Calu3 (cell line): Measurements from ENCODE around the gene FZD10. TPM values are rescaled to one million over a fixed set of nuclear protein-coding genes. Genes with fewer than 3 reads are reported as not detected.

Source experiments
- Bru-seq: library from RNA; stranded (reverse); fragments of 400-500 nt; gene quantifications from one replicate; lab custom pipeline; 2021; lab: Mats Ljungman, UMichigan
- BruChase-seq, 2 experiments: library from RNA; stranded (reverse); fragments of 400-500 nt; gene quantifications; one replicate each; lab custom pipeline; 2021; lab: Mats Ljungman, UMichigan
- BruUV-seq: library from RNA; stranded (reverse); fragments of 400-500 nt; replicated peaks from 2 replicates; lab custom pipeline; 2021; lab: Mats Ljungman, UMichigan
- CTCF ChIA-PET: fragments of 300-600 bp; sonication (Branson Sonifier 250); formaldehyde crosslinking; loops from one replicate; lab custom pipeline; 2022; ENCODE audit warnings: antibody characterized with exemption; lab: Charles Lee
- DNase-seq: peaks from one replicate; pipeline ENCODE4 v3.0.0; 2022
- H3K27ac Mint-ChIP-seq: one replicate; pipeline ENCODE4 v1.8.0; 2022; ENCODE audit warnings: mixed read lengths; ENCODE audit not compliant: unreplicated experiment
- H3K27me3 Mint-ChIP-seq: one replicate; pipeline ENCODE4 v1.8.0; 2022; ENCODE audit warnings: mixed read lengths; ENCODE audit not compliant: unreplicated experiment
- H3K36me3 Mint-ChIP-seq: one replicate; pipeline ENCODE4 v1.8.0; 2022; ENCODE audit warnings: mild to moderate bottlenecking, moderate library complexity, mixed read lengths; ENCODE audit not compliant: insufficient read depth, unreplicated experiment
- H3K4me1 Mint-ChIP-seq: one replicate; pipeline ENCODE4 v1.8.0; 2022; ENCODE audit warnings: mild to moderate bottlenecking, low read depth, mixed read lengths; ENCODE audit not compliant: unreplicated experiment
- H3K4me3 Mint-ChIP-seq: one replicate; pipeline ENCODE4 v1.8.0; 2022; ENCODE audit warnings: mild to moderate bottlenecking, low read depth, moderate library complexity, mixed read lengths; ENCODE audit not compliant: unreplicated experiment
- H3K9me3 Mint-ChIP-seq: one replicate; pipeline ENCODE4 v1.8.0; 2022; ENCODE audit warnings: low read depth, mixed read lengths; ENCODE audit not compliant: unreplicated experiment
- CTCF ChIP-seq: fragments of 200-600 bp; IDR thresholded peaks from one replicate; pipeline ENCODE4 v1.8.0; 2022; ENCODE audit warnings: antibody characterized with exemption; ENCODE audit not compliant: unreplicated experiment
- intact Hi-C: fragments of 100-400 bp; cut with micrococcal nuclease; formaldehyde crosslinking; loops from one replicate; pipeline ENCODE4 v1.10.0; 2022; ENCODE audit not compliant: unreplicated experiment
- long read RNA-seq: library from polyadenylated mRNA; stranded (forward); transcript quantifications from one replicate; pipeline ENCODE4 v2.0.0, GENCODE V29; 2022
- total RNA-seq: library from RNA; stranded (reverse); gene quantifications from 2 replicates; pipeline ENCODE4 v1.2.3, GENCODE V29; 2022

FZD10 gene
- total RNA-seq (not detected in 2 replicates), Bru-seq, nascent RNA (not detected), BruChase-seq, experiment 1, labeled RNA remaining after a 6-hour chase (not detected), BruChase-seq, experiment 2, labeled RNA remaining after a 2-hour chase (not detected)
- long read RNA-seq = 0 reads

GRCh38 chr12:130162267-130162666 lies at the start of gene FZD10:
TSS of gene FZD10 (plus strand) at chr12:130162464. CDS start at chr12:130162943, 479 bp downstream.
- Mint-ChIP-seq H3K36me3 (no peaks in the 10 kb centered on the region), H3K27ac (no peak within 1 kb of the TSS)
- BruUV-seq = no TSS peak

GRCh38 chr12:130114952-130115351 lies 47.3 kb upstream of the FZD10 start:
- TF ChIP-seq CTCF = no peak
- CTCF ChIA-PET = interaction anchor here (0.6 kb wide), 1 partner anchor 56 kb away, joined by 3 read pairs; no protein-coding TSS in a partner anchor
- no peak overlapping the region for H3K4me3 Mint-ChIP-seq
- no peaks in the 10 kb centered on the region for H3K27me3 Mint-ChIP-seq
- no peaks in the 10 kb centered on the region for H3K4me1 Mint-ChIP-seq
- H3K9me3 Mint-ChIP-seq = peaks cover 18% of the 10 kb centered on the region
- H3K27ac Mint-ChIP-seq = no peak overlapping the region
- BruUV-seq = no TSS peak
- no peaks in the 10 kb centered on the region for H3K36me3 Mint-ChIP-seq
- intact Hi-C loops = no loop called here
- DNase-seq = no peak

More at GRCh38 chr12:130162267-130162666, at the start of gene FZD10:
- H3K4me1 Mint-ChIP-seq = no peaks in the 10 kb centered on the region
- TF ChIP-seq CTCF = no peak
- no peak within 1 kb of the TSS for H3K4me3 Mint-ChIP-seq
- no peak for DNase-seq
- intact Hi-C loops = no loop called here
- CTCF ChIA-PET = no interaction called here
- no peaks in the 10 kb centered on the region for H3K27me3 Mint-ChIP-seq
- H3K9me3 Mint-ChIP-seq = peaks cover 12% of the 10 kb centered on the region

- H3K9me3 Mint-ChIP-seq = peaks cover 12% of the 10 kb centered on the region
- no peaks in the 10 kb centered on the region for H3K27me3 Mint-ChIP-seq
- no TSS peak for BruUV-seq
- no peak for DNase-seq
- TF ChIP-seq CTCF = no peak
- no peak overlapping the region for H3K27ac Mint-ChIP-seq
- CTCF ChIA-PET = no interaction called here
- H3K4me3 Mint-ChIP-seq = no peak overlapping the region
- H3K36me3 Mint-ChIP-seq = no peaks in the 10 kb centered on the region
- no peaks in the 10 kb centered on the region for H3K4me1 Mint-ChIP-seq
- intact Hi-C loops = no loop called here
Measured at GRCh38 chr12:130115646-130116045, 46.6 kb upstream of the FZD10 start.

GRCh38 chr12:130116791-130117190 lies 45.5 kb upstream of the FZD10 start:
- no peaks in the 10 kb centered on the region for H3K27me3 Mint-ChIP-seq
- intact Hi-C loops = no loop called here
- no peak for DNase-seq
- no TSS peak for BruUV-seq
- H3K4me3 Mint-ChIP-seq = no peak overlapping the region
- CTCF ChIA-PET = no interaction called here
- peaks cover 16% of the 10 kb centered on the region for H3K9me3 Mint-ChIP-seq
- H3K36me3 Mint-ChIP-seq = no peaks in the 10 kb centered on the region
- no peak overlapping the region for H3K27ac Mint-ChIP-seq
- H3K4me1 Mint-ChIP-seq = no peaks in the 10 kb centered on the region
- no peak for TF ChIP-seq CTCF
